NCI-H2196 treated with DMSO at 0.1 percent for 48 hours (cell line): ENCODE data around the gene KLHL25.
"Not testable (repeated sequence)": the region's sequence is repeated elsewhere in the genome, so short reads cannot be mapped to it uniquely, and the experiment has no call there.

Experiments
- DNase-seq: peaks from one replicate; lab custom pipeline; 2025; ENCODE audit not compliant: unreplicated experiment; lab: John Stamatoyannopoulos, UW

Gene KLHL25, protein sequence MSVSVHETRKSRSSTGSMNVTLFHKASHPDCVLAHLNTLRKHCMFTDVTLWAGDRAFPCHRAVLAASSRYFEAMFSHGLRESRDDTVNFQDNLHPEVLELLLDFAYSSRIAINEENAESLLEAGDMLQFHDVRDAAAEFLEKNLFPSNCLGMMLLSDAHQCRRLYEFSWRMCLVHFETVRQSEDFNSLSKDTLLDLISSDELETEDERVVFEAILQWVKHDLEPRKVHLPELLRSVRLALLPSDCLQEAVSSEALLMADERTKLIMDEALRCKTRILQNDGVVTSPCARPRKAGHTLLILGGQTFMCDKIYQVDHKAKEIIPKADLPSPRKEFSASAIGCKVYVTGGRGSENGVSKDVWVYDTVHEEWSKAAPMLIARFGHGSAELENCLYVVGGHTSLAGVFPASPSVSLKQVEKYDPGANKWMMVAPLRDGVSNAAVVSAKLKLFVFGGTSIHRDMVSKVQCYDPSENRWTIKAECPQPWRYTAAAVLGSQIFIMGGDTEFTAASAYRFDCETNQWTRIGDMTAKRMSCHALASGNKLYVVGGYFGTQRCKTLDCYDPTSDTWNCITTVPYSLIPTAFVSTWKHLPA

GRCh38 chr15:85794598-85795336 is at the start of gene KLHL25:
Gene KLHL25, minus strand, starts transcription at chr15:85794925. Its CDS starts 25,115 bp downstream, at chr15:85769810.
- DNase-seq: peak; percentile 68

DNA sequence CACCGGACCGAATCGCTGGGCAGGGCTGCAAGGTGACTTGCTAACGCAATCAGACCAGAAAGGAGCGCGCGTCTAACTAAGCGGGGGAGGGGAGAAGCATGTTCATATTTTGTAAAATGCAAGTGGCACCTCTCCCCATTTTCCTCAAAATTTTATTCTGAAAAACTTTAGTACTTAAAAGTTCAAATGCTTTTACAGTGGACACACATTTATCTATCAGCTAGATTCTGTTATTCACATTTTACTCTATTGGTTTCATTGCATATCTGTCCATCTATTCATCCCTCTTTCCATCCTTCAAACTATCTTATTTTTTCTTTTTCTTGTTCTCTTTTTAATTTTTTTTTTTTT is 46.1 kb upstream of the KLHL25 start:
- DNase-seq: no peak

DNA sequence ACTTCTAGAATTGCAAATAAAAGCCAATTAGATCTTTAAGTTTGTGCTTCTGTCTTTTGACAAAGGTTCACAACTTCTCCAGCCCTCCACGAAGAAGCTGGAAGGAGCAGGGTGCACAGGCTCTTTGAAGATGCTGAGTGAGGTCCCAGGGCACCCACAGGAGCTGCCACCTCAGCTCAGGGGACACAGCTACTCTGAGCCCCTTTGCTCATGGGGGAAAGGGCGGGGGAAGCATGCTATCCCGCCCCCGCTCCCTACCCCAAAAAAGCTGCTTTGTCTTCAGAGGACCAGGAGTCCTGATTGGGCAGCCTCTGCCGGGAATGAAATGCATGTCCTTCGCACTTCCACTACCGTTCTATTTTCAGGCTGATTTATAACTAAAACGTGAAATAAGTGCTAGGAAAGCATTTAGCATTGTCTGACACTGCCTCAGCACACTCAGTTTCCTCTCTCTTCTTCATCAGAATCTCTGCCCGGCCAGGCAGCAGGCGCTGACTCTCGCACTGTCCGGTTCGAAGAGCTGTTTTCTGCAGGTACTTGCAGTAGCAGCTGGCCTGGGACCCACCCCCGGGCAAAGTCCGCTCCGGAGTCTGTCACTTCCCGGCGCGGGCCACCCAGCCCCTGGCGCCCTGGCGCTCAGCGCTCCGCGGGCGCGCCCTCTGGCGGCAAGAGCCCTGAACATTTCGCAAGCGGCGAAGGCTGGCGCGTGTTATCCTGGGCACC is 45.5 kb upstream of the KLHL25 start:
- DNase-seq: peak; percentile 40

GRCh38 chr15:85839643-85840042 is 44.9 kb upstream of the KLHL25 start:
- DNase-seq: no peak

DNA sequence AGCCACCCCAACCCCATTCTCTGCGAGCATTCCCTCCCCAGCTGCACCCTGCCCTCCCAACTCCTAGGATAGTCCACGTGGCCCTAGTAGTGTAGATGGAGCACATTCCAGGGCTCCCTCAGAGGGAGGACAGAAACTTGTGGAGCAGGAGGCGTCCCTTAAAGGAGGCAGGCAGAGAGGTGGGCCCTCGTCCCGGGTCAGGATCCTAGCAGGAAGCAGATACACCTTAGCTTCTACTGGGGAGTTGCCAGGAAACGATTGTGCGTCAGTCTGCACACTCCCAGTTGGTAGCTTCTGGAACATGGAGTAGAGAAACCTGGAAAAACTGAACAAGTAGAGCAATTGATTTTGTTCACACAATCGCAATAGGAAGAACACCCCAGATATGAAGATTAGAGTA is 43.9 kb upstream of the KLHL25 start:
- no peak for DNase-seq

DNA sequence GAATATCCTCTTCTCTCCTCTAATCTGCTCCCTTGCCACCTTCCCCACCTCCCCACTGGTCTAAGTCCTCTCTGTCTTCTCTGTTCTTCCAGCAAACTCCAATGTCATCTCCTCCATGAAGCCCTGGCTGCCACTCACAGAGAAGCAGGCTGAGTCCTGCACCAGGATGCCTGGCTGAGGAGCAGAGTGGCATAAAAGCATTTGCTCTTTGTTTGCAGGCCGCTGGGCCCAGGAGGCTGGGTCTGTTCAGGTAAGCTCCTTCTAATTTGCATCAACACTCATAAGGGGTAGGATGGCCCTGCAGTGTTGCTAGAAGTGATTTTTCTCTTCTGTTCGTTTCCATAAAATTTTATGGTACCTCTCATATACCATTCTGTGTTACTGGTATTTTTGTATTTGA is 43.2 kb upstream of the KLHL25 start:
- no peak for DNase-seq

GRCh38 chr15:85837011-85837433 is 42.3 kb upstream of the KLHL25 start:
- DNase-seq: no peak

DNA sequence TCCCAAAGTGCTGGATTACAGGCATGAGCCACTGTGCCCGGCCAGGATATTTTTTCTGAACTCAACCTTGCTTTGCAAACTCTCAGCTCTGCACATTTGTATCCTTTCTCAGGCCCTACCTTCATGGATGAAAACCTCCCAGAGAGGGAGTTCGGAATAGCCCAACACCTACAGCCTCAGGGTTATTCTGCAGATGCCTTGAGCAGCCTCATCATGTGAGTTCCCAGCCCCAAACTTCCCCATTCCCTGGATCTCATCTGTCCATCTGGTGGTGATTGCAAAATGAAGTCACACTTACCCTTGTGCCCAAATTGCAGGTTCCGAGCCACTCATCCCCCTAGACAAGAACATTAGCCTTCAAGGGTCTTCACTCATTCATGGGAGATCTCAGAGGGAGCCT is 39.9 kb upstream of the KLHL25 start:
- DNase-seq: no peak

- DNase-seq: no peak
Measured at GRCh38 chr15:85832394-85832793, 37.7 kb upstream of the KLHL25 start.

GRCh38 chr15:85831415-85832113 is 36.8 kb upstream of the KLHL25 start:
- no peak for DNase-seq

DNA sequence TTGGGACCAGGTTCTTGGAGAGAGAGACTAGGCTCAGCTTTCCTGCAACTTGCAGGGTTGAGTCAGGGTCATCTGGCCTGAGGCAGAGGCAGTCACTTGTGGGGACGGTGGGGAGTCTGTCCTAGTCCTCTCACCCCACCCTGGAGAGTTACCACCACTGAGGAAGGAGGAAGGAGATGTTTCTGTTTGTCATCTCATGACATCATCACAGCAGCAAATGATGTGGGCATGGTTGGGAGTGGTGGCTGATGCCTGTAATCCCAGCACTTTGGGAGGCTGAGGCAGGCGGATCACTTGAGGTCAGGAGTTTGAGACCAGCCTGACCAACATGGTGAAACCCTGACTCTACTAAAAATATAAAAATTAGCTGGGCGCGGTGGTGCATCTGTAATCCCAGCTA is 35.0 kb upstream of the KLHL25 start:
- not testable (repeated sequence) for DNase-seq

- no peak for DNase-seq
Measured at GRCh38 chr15:85828874-85829273, 34.1 kb upstream of the KLHL25 start.

DNA sequence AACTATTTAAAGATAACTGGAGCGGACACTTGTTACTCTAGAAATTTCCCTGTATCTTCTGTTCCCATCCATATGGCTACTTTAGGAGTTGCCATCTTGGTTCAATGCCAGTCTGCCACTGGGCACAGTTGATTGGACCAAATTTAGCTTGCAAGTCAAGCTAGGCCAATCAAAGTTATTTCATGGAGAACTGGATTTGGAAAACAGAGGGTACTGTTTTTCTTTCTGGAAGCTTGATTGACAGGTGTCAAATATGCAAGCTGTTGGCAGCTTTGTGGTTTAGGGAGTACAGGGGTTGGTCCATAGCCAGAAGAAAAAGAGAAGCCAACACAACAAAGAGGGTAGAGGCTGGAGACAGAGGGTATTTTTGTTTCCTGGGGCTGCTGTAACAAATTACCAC is 33.4 kb upstream of the KLHL25 start:
- no peak for DNase-seq

DNA sequence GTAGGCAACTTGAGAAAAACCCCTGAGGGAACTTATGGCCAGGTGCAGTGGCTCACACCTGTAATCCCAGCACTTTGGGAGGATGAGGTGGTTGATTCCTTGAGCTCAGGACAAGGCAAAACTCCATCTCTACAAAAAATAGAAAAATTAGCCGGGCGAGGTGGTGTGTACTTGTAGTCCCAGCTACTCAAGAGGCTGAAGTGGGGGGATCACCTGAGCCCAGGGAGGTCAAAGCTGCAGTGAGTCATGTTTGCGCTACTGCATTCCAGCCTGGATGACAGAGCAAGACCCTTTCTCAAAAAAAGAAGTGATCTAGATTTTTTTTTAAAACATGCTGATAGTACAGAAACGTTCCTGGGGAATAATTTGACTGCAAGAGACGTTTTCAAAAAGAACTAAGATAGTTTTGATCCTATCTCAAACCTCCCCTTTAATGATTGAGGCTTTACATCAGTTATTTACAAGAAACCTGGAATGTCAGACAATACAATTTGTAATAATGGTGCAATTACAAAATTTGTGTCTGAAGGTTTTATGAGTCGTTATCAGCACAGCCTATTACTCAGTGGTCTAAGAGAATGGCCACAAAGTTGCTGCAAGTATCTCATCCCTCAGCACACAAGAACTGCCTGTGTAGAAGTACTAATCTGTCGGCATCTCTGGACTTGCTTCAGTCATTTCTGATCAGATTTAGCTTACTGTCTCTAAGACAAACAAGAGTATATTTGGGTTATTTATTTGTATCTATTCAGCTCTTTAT is 32.2 kb upstream of the KLHL25 start:
- no peak for DNase-seq

DNA sequence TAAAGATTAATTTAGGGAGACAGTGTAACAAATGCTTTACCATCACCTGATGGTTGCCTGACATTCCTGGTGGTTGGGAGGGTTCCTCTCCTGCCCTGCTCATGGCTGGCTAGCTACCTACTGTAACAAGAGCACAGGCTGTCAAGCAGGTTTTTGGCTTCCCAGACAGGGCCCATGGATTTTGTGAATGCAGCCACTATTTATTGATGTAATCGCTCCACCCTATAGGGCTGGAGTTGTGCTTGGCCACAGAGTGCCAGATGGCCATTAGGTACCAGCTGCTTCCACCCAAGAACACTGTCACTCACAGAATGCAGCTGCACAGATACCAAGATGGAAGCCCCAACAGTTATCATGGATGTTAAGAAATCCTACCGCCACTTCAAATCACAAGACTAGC is 31.0 kb upstream of the KLHL25 start:
- no peak for DNase-seq

- DNase-seq: no peak
Measured at GRCh38 chr15:85825118-85825517, 30.4 kb upstream of the KLHL25 start.

DNA sequence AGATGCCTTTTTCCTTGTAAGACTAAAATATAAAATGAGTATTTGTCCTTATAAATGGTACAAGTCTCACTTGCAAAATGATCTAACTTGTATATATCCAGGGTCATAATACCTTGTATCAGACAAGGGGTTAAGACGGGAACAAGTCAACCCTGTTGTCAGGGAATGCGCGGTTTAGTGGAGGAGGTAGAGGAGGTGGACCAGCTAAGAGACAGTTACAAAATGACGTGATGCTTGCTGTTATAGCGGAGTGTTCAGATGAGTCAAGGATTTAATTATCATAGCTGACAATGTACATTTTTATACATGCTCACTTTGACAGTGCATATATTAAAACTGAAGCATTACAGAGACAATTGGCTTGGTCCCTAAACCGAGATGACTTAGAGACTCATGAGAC is 26.8 kb upstream of the KLHL25 start:
- no peak for DNase-seq

DNA sequence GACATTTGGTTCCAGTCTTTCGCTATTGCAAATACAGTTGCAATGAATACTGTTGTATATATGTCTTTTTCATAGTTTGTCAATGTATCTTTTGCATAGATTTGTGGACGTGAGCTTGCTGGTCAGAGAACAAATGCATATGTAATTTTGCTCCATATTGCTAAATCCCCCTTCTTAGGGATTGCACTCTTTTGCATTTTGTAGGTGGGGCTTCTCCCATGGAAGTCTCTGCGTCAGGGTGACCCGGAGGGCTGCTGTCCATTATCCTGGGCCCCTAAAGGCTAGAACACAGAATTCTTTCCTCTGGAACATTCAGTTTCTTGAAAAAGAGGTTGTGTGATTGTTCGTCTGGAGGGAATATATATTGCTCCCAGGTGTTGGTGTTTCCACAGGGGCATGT is 25.2 kb upstream of the KLHL25 start:
- no peak for DNase-seq

DNA sequence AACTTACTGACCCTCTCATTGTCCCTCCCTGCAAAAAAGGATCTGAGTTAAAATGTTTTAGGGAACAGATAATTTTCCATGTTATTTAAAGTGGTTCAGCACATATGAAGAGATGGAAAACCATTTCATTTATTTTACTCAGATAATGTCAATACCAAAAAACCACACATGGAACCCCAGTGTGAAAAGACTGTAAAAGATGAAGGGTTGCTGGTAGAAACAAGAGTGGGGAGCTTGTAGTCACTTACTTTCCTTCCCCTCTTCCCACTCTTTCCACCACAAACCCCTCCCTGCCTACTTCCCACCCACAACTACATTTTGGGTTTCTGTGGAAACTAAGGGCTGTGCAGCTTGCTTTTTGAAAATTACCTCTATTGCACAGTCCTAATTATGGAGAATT is 18.5 kb upstream of the KLHL25 start:
- no peak for DNase-seq

GRCh38 chr15:85810075-85810474 is 15.3 kb upstream of the KLHL25 start:
- DNase-seq: no peak
